ENCODE measurements around the gene CSPG4.
"Not testable (repeated sequence)": the region's sequence is repeated elsewhere in the genome, so short reads cannot be mapped to it uniquely, and the experiment has no call there.

Gene CSPG4, protein sequence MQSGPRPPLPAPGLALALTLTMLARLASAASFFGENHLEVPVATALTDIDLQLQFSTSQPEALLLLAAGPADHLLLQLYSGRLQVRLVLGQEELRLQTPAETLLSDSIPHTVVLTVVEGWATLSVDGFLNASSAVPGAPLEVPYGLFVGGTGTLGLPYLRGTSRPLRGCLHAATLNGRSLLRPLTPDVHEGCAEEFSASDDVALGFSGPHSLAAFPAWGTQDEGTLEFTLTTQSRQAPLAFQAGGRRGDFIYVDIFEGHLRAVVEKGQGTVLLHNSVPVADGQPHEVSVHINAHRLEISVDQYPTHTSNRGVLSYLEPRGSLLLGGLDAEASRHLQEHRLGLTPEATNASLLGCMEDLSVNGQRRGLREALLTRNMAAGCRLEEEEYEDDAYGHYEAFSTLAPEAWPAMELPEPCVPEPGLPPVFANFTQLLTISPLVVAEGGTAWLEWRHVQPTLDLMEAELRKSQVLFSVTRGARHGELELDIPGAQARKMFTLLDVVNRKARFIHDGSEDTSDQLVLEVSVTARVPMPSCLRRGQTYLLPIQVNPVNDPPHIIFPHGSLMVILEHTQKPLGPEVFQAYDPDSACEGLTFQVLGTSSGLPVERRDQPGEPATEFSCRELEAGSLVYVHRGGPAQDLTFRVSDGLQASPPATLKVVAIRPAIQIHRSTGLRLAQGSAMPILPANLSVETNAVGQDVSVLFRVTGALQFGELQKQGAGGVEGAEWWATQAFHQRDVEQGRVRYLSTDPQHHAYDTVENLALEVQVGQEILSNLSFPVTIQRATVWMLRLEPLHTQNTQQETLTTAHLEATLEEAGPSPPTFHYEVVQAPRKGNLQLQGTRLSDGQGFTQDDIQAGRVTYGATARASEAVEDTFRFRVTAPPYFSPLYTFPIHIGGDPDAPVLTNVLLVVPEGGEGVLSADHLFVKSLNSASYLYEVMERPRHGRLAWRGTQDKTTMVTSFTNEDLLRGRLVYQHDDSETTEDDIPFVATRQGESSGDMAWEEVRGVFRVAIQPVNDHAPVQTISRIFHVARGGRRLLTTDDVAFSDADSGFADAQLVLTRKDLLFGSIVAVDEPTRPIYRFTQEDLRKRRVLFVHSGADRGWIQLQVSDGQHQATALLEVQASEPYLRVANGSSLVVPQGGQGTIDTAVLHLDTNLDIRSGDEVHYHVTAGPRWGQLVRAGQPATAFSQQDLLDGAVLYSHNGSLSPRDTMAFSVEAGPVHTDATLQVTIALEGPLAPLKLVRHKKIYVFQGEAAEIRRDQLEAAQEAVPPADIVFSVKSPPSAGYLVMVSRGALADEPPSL (N-terminal part only)

DNA sequence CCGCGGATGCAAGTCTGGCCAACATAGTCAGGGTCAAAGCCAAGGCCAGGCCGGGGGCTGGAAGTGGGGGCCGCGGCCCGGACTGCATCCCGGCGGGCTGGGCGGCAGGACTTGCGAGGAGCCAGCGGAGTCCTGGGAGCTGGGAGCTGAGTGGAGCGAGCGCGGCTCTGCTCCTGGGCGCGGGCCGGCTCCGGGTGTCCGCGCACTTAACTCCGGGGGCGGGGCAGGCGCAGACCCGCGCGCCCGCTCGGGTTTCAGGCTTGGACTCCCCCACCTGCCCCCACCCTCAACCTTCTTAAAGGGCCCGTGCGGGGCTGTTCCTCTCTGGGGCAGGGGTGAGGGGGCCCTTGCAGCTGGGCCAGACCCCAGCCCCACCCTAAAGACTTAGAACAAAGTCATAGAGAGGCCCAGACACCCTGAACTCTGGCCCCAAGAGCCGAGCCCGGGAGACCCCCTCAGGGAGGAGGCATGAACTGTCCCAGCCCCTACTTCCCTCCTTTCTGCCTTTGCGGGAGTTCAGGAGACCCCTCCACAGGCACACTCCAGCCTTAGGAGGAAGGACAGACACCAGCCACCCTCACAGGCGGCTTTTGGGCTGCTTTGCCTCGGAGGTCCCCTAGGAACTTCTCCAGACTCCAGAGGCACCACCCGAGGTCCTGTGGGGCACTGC is at the start of gene CSPG4:
TSS of gene CSPG4 (minus strand) at position 181 of the 670 bp plus-strand sequence. CDS start at position 88, 93 bp downstream.
- DNase-seq = no peak

DNA sequence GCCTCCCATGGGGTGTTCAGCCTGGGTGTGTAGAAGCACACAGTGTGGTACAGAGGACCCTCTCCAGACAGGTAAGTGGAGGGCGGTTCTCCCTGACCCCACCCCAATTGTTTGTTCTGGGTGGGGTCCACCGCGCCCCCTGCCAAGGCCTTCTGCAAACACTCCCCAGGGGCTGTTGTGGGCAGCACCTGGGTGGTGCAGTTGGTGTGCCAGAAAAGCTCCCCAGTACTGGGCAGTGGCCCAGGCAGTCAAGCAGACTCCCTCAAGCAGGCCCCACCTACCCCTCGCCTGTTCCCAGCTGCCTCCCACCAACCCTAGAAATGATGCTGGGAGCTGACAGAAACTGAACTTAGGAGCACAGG is 49.7 kb upstream of the CSPG4 start:
- DNase-seq = not testable (repeated sequence)

DNA sequence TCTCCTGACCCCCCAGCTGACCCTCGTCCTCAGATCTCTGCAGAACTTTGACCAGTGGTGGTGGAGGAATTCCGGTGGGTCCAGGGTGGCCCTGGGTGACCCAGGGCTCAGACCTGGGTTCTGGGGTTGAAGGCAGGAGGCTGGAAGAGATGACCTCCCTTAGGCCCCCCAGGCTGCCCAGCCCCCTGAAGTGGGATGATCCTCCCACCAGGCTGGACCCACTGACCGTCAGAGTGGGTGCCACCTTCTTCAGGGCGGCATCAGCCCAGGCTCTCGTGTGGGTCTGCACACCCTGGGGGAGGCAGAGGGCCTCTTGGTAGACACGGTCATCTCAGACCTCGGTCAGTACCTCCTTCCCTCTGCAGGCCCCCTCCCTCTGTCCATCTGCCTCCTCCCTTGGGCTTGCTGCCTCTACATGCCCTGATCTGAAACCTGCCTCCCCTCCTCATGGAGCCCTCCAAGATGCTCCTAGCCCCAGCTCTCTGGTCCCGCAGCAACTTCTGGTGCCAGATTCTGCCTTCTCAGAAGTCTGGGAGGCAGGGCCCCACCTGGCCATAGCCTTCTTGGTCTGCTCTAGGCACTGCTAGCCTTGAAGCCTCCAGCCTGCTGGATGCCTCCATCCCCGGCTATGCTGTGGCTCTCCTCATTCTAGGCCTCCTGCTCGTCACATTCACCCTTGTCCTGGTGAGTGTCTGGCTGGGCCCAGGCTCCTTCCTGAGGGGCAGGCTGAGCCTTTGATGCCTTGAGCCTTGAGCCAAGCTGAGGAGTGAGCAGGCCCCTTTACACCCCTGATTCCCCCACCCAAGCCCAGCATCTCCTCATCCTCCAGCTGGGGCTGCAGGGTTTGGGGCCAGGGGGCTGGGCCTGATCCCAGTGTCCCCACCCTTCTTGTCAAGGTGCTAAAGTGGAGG is 49.1 kb upstream of the CSPG4 start:
- no peak for DNase-seq

DNA sequence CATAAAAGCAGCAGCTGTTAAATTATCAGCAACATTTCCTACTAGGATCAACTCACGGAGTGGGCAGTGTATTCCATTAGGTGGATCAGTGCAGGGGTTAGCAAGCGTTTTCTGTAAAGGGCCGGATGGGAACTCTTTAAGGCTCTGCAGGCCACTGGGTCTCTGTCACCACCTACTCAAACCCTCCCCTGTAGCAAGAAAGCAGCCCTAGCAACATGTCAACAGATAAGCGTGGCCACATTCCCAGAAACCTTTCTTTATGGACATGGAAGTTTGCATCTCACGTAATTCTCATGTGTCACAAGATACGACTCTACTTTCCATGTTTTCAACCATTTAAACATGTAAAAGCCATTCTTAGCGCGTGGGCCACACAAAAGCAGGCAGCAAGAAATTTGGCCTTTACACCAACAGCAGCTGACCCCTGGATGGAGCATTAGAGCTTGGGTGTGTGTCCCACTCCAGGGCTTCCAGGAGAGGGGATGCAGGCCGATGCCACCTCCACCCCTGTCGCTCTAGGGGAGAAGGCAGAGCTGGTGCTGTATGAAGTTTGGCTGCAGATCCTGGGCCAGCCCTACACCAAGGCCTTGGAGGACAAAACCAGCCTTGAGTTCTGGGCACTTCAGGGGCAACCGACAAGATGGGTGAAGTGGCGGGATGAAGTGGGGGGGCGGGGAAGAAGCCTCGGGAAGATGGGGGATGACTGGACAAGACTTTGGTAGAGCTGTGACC is 48.2 kb upstream of the CSPG4 start:
- DNase-seq = no peak

DNA sequence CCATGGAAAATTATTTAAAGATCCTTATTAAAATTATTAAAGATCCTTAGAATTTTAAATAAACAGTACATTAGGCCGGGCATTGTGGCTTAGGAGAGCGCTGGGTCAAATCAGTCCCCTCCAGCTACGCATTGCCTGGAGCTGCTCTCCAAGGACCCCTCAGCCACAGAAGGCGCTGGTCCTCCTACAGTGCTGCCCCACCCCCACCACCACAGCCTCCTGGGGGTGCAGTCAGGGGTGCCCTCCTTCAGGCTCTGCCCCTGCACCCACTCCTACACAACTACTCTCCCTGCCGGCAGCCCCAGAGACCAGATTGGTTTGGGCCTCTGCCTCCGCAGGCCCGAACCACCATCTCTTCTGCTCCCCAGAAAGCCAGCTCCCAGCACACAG is 47.5 kb upstream of the CSPG4 start:
- not testable (repeated sequence) for DNase-seq

DNA sequence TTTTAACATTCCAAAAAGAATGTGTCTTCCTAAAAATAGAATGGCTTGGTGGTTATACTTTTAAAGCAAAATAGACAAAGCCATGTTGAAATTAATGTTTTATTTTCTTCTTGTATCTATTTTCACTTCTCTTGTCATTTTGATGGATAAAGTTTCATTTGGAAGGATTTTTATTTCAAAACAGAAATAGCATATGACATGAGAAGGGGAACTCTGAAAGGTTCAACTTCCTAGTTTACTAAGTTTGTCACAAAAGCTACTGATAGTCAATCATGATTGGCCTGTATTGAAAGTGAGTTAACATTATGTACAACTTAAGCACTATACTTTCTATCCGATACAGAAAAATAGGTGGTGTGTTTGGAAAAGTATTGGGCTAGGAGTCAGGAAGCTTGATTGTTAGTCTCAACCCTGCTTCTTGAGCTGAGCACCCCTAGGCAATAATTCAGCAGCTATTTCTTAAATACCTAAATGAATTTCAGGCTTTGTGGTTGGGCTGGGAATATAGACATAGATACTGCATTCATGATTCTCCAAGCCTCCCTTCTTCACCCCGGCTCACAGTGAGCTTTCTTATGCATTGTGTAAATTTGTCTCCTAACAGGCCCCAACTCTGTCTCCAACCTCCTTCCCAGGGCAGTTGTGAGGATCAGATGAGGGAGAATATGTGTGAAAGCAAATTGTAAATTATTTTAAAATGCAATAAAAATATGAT is 46.9 kb upstream of the CSPG4 start:
- no peak for DNase-seq

DNA sequence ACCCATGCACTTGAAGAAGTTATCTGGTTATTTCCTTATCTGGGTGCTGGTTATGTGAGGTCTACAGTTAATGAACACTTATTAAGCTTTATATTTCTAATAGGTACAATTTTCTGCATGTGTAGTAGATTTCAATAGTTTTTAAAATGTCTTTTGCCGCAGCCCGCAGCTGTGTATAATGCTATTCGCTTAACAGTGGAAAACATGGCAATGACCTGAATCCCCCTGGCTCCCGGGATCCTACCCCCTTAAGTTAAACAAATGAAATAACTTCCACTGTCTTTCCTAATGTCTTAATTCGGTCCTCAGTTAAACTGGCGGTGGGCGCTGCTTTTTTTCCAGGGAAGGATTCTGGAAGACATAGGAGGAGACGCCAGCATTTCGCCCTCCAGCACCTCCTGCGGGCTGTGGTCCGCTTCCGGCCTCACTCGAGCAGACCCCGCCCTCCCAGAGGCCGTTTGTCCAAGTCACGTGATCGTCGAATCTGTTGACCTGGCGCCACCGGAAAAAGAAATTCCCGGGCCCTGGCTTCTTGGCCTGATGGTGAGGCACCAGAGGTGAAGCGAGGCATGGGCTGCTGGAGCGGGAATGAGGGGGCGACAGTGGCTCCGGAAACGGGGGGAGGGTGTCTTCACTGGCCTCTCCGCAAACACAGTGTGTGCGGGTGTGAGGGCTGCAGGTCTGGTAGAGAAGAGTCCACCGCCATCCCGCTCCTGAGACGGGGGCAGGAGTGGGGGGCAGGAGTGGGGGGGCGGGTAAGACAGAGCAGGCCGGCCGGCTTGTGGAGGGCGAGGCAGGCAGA is 45.6 kb upstream of the CSPG4 start:
- peak; percentile 48 for DNase-seq

DNA sequence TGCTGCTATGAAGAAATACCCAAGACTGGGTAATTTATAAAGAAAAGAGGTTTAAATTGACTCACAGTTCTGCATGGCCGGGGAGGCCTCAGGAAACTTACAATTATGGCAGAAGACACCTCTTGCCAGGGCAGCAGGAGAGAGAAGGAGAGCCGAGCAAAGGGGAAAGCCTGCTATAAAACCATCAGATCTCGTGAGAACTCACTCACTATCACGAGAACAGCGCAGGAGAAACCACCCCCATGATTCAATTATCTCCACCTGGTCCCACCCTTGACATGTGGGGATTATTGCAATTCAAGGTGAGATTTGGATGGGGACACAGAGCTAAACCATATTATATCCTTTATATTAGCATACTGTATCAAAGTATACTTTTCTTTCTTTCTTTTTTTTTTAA is 42.2 kb upstream of the CSPG4 start:
- DNase-seq = not testable (repeated sequence)

DNA sequence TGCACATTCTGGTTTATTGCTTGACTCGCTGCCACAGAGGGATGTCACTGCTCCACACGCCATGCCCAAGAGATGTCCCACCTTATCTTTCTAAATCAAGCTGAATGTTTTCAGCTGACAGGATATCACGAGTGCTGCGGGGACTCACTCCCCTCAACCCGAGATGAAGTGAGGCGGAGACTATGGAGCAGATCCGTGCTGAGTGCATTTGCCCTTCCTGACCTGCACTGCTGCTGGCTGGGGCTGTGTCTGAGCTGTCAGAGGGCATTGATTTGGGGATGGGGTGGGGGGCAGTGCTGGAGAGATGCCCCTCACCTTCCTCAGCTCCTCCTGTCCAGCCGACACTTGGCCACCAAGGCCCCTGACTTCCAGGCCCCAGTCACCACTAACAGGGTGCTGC is 40.5 kb upstream of the CSPG4 start:
- DNase-seq = no peak

DNA sequence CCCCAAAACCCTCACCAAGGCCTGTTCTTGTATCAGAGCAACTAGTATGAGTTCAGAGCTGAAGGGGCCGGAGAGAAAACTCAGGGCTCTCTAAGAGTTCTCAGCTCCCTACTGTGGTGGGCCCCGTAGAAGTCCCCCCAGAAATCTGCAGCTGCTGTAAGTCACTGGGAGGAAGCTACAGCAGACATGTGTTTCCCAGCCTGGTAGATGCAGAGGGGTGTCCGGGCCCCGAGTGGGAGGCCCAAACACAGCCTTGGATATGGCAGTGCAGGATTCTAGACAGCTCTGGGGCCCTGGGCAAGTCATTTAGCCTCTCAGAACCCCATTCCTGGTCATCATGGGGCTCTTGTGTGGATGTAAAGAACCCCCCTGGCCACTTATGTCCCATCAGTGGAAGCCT is 39.2 kb upstream of the CSPG4 start:
- no peak for DNase-seq

DNA sequence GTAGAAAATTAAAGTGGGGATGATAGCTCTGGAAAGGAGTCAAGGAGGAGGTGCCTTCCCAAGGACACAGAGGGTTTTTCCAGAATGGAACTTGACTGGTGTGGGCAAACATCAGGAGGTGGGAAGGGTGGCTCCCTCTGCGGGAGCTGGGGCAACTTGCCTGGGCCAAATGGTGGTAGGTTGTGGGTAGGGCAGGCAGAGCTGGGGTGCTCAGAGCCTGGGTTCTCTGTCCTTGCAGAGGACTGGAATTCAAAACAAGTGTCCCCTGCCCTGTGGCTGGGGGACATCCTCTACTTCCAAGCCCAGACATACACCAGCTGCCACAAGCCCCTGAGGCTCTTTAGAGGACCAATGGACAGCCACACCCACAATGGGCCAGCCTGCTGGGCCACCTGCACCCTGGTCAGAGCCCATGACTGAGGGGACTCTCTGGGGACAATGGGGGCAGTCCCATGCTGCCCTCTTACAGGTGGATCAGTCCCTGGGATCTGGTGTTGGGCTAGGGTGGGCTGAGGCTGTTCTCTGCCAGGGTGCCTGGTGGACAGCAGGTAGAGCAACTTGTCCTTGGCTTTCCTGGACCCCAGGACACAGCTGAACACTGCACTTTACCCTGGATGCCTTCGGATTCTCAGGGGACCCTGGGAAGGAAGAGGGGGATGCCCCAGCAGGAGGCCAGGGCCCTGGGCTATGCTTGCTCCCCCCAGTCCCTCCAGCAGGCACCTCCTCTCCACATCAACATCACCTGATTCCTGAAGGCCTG is 38.6 kb upstream of the CSPG4 start:
- no peak for DNase-seq

DNA sequence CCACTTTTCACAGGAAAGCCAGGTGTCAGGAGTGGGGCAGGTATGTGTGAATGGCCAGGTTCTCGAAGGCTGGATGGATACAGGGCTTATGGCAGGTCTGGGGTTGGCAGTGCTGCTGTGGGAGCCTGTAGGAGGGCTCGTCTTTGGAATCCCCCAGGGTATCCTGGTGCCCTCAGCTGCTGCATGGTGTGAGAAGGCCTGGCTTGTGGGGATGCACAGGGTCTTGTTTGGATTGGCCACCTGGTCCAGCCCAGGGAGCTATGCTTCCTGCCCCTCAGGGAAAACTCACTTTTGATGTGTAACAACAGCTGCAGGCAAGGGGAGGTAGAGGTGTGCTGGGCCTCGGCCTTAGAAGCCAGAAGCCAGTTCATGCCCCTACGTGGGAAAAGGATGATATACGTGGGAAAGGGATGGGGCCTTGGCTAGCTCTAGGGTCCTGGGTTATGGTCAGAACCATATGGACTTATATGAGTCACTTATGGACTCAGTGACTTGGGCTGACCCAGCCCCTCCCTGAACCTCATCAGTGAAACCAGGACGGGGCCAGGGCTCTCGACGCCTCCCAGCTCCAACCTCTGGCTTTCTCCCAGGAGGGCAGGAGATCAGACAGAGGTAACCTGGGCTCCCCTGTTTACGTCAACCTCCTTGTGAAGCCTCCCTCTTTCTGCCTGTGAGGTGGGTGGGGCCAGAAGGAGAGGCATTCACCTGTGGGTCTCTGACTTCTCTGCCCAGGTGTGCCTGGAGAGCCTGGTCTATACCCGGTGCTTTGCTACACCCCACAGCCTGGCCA is 37.8 kb upstream of the CSPG4 start:
- DNase-seq = no peak

DNA sequence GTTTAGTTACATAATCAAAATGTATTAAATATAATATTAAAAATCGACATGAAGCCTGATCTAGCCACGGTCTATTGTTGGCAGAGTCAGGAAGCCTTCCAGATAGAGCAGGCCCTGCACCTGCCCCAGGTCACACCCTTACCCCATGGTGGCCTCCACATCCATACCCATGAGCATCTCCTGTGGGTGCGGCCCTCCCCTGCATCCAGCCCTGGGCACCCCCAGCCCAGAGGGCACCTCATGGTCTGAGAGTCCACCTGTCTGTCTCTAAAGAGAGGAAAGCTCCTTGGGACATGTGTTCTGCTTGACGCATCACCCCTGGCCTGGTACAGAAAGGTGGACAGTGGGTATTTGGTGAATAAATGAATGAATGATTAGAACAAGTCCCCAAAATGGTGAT is 37.2 kb upstream of the CSPG4 start:
- DNase-seq = no peak

DNA sequence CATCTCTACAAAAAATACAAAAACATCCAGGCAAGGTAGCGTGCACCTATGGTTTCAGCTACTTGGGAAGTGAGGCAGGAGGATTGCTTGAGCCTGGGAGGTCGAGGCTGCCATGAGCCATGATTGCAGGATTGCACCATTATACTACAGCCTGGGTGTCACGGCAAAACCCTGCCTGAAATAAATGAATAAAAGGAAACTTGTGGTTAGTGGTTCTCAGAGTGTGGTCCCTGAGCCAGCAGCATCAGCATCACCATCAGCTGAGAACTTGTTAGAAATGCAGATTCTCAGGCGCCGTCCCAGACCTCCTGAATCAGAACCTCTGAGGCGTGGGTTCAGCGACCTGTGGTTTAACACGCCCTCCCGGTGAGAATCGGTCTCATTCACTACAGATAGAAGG is 36.2 kb upstream of the CSPG4 start:
- DNase-seq = peak; percentile 12

DNA sequence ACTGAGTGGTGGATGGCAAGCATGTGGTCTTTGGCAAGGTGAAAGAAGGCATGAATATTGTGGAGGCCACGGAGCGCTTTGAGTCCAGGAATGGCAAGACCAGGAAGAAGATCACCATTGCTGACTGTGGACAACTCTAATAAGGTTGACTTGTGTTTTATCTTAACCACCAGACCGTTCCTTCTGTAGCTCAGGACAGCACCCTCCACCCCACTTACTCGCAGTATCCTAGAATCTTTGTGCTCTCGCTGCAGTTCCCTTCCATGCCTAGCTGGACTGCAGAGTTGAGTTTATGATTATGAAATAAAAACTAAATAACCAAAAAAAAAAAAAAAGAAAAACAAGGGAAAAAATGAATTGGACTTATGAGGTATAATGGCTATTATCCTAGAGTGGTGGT is 34.5 kb upstream of the CSPG4 start:
- DNase-seq = not testable (repeated sequence)

DNA sequence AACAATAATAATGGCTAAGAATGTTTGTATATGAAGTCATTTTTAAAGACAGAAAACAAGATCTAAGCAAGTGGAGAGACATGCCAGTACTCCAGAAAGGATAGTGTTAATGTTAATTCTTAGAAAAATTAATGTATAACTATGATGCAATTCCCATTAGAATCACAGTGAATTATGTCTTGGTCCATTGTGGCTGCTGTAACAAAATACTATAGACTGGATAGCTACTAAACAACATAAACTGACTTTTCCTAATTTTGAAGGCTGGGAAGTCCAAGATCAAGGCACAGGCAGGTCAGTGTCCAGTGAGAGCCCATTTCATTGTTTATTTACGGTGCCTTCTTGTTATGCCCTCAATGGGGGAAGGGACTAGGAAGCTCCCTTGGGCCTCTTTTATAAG is 32.7 kb upstream of the CSPG4 start:
- DNase-seq = no peak

DNA sequence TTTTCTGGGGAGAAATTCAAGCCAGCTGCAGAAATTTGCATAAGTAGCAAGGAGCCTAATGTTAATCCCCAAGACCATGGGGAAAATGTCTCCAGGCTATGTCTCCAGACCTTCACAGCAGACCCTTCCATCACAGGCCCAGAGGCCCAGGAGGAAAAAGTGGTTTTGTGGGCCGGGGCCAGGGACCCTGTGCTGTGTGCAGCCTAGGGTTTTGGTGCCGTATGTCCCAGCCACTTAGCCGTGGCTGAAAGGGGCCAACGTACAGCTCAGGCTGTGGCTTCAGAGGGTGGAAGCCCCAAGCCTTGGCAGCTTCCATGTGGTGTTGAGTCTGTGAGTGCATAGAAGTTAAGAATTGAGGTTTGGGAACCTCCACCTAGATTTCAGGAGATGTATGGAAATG is 29.7 kb upstream of the CSPG4 start:
- not testable (repeated sequence) for DNase-seq

DNA sequence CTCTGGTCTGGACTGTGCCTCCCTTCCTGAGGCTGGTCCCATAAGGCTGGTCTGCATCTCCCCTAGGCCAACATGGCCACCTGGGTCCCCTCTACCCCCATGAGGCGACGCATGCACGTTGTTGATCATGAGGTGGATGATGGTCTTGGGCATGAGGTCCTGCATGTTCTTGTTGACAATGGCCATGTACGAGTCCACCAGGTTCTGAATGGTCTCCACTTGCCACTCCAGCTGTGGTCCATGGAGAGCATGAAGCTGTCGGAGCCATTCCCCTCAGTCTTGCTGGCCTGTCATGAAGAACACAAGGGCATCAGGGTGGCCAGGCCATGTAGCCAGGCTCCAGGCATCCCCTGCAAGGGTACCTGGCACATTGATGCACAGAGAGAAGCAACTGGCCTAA is 27.1 kb upstream of the CSPG4 start:
- DNase-seq = no peak

Data from CD4-positive, alpha-beta T cell treated with Interferon gamma for 1 hour (primary cell).